Stimulated activated CD8-positive, alpha-beta memory T cell treated with anti-CD3 and anti-CD28 coated beads, Interleukin-7, amount 100 ng/mL, for 4 hours (primary cell): ENCODE data around the gene SMARCB1.

Source experiments
- DNase-seq, 2 donors: peaks; one replicate each; pipeline ENCODE4 v3.0.0-alpha.2; 2020; ENCODE audit warnings: low read depth in 2 of 2

SMARCB1 gene

GRCh38 chr22:23803001-23803819, 16.4 kb downstream of the SMARCB1 start:
- no peak for DNase-seq

- no peak for DNase-seq
These were observed 18.1 kb downstream of the SMARCB1 start for GRCh38 chr22:23804781-23805291.

- DNase-seq: no peak
These were observed 20.1 kb downstream of the SMARCB1 start for GRCh38 chr22:23806837-23807236.

- DNase-seq: no peak
These were observed 25.6 kb downstream of the SMARCB1 start for GRCh38 chr22:23812378-23812777.

- DNase-seq: no peak
These were observed 28.9 kb downstream of the SMARCB1 start for GRCh38 chr22:23815541-23816155.

- no peak for DNase-seq
These were observed 29.6 kb downstream of the SMARCB1 start for GRCh38 chr22:23816156-23816976.

GRCh38 chr22:23817146-23817545, 30.4 kb downstream of the SMARCB1 start:
- no peak for DNase-seq

GRCh38 chr22:23818541-23818940, 31.8 kb downstream of the SMARCB1 start:
- no peak for DNase-seq

- DNase-seq: no peak
These were observed 34.0 kb downstream of the SMARCB1 start for GRCh38 chr22:23820748-23821211.

GRCh38 chr22:23822101-23822671, 35.4 kb downstream of the SMARCB1 start:
- DNase-seq: no peak

- DNase-seq: no peak
These were observed 36.6 kb downstream of the SMARCB1 start for GRCh38 chr22:23823331-23823791.

GRCh38 chr22:23824476-23825245, 37.9 kb downstream of the SMARCB1 start:
- no peak for DNase-seq

- no peak for DNase-seq
These were observed 38.6 kb downstream of the SMARCB1 start for GRCh38 chr22:23825246-23825905.

GRCh38 chr22:23826510-23827350, 40.0 kb downstream of the SMARCB1 start:
- no peak for DNase-seq

GRCh38 chr22:23827351-23827995, 40.7 kb downstream of the SMARCB1 start:
- no peak for DNase-seq

GRCh38 chr22:23828800-23829680, 42.3 kb downstream of the SMARCB1 start:
- DNase-seq: no peak

- DNase-seq: no peak
These were observed 43.1 kb downstream of the SMARCB1 start for GRCh38 chr22:23829845-23830372.

GRCh38 chr22:23831261-23831660, 44.5 kb downstream of the SMARCB1 start:
- no peak for DNase-seq
